Mesodermal cell (in vitro differentiated cells): Measurements from ENCODE around the gene TNS1.

Source experiments
- H3K27ac ChIP-seq: 2 replicates; pipeline ENCODE4 v1.7.0; 2013; ENCODE audit warnings: mild to moderate bottlenecking, low read depth, low read length, moderate library complexity; ENCODE audit not compliant: severe bottlenecking
- H3K36me3 ChIP-seq: 2 replicates; pipeline ENCODE4 v1.7.1; 2013; ENCODE audit warnings: mild to moderate bottlenecking, low read length, moderate library complexity; ENCODE audit not compliant: control insufficient read depth, insufficient read depth
- H3K4me1 ChIP-seq: one replicate; pipeline ENCODE4 v1.7.1; 2013; ENCODE audit warnings: mild to moderate bottlenecking, low read length; ENCODE audit not compliant: insufficient read depth, control insufficient read depth, poor library complexity, severe bottlenecking
- H3K4me3 ChIP-seq: 2 replicates; pipeline ENCODE4 v1.7.0; 2013; ENCODE audit warnings: low read length, control low read depth, mild to moderate bottlenecking; ENCODE audit not compliant: insufficient read depth, poor library complexity, severe bottlenecking; ENCODE audit errors: extremely low read depth
- H3K9me3 ChIP-seq: 2 replicates; pipeline ENCODE4 v1.7.1; 2013; ENCODE audit warnings: mild to moderate bottlenecking, low read length, moderate library complexity; ENCODE audit not compliant: control insufficient read depth
- WGBS, 2 experiments: methylation state at CpG; one replicate each; pipeline ENCODE4 v1.1.5; 2013; ENCODE audit warnings: missing lambda C conversion rate in 2 of 2; ENCODE audit not compliant: insufficient coverage in 2 of 2; 5-methylcytosine and 5-hydroxymethylcytosine counted together

TNS1 gene

GRCh38 chr2:217794133-217794986 is 208.4 kb downstream of the TNS1 start:
- Histone ChIP-seq H3K9me3 (no peaks in the 10 kb centered on the region), H3K36me3 (no peaks in the 10 kb centered on the region), H3K4me3 (no peak overlapping the region), H3K27ac (no peak overlapping the region), H3K4me1 (peaks cover 29% of the 10 kb centered on the region)
- 91 to 94% methylated on average over 10 to 12 of the region's 13 CpGs for WGBS, 2 experiments

GRCh38 chr2:217793566-217794132 is 209.1 kb downstream of the TNS1 start:
- no peak overlapping the region for H3K27ac ChIP-seq
- 87 to 96% methylated on average over 6 of the region's 8 CpGs for WGBS, 2 experiments
- H3K9me3 ChIP-seq = no peaks in the 10 kb centered on the region
- peaks cover 29% of the 10 kb centered on the region for H3K4me1 ChIP-seq
- no peak overlapping the region for H3K4me3 ChIP-seq
- H3K36me3 ChIP-seq = no peaks in the 10 kb centered on the region

GRCh38 chr2:217792626-217793527 is 209.9 kb downstream of the TNS1 start:
- 90 to 92% methylated on average over 3 to 4 of the region's 5 CpGs for WGBS, 2 experiments

GRCh38 chr2:217791551-217791950 is 211.2 kb downstream of the TNS1 start:
- H3K4me3 ChIP-seq = no peak overlapping the region
- peaks cover 29% of the 10 kb centered on the region for H3K4me1 ChIP-seq
- no peaks in the 10 kb centered on the region for H3K9me3 ChIP-seq
- H3K27ac ChIP-seq = no peak overlapping the region
- H3K36me3 ChIP-seq = no peaks in the 10 kb centered on the region
- 100% methylated on average over 1 of the region's 2 CpGs; no CpG with 5 or more reads in 1 of the 2 experiments for WGBS, 2 experiments

More at GRCh38 chr2:217792626-217793527, 209.9 kb downstream of the TNS1 start:
- no peak overlapping the region for H3K27ac ChIP-seq
- no peaks in the 10 kb centered on the region for H3K36me3 ChIP-seq
- no peaks in the 10 kb centered on the region for H3K9me3 ChIP-seq
- H3K4me3 ChIP-seq = no peak overlapping the region
- peaks cover 29% of the 10 kb centered on the region for H3K4me1 ChIP-seq

- no peak overlapping the region for H3K4me3 ChIP-seq
- H3K9me3 ChIP-seq = no peaks in the 10 kb centered on the region
- no peaks in the 10 kb centered on the region for H3K36me3 ChIP-seq
- peak overlapping the region; percentile 29 for H3K27ac ChIP-seq
- WGBS, 2 experiments = 78 to 87% methylated on average over 4 of the region's 5 CpGs
- peaks cover 23% of the 10 kb centered on the region for H3K4me1 ChIP-seq
These were observed 212.0 kb downstream of the TNS1 start for GRCh38 chr2:217790681-217791392.

GRCh38 chr2:217790195-217790594 is 212.6 kb downstream of the TNS1 start:
- Histone ChIP-seq H3K27ac (peak overlapping the region; percentile 29), H3K36me3 (no peaks in the 10 kb centered on the region), H3K4me1 (peaks cover 17% of the 10 kb centered on the region), H3K4me3 (no peak overlapping the region), H3K9me3 (no peaks in the 10 kb centered on the region)
- 77 to 80% methylated on average over 7 to 8 of the region's 10 CpGs for WGBS, 2 experiments

- 83 to 89% methylated on average over 5 to 8 of the region's 13 CpGs for WGBS, 2 experiments
- Histone ChIP-seq H3K4me3 (no peak overlapping the region), H3K27ac (no peak overlapping the region), H3K9me3 (no peaks in the 10 kb centered on the region), H3K36me3 (no peaks in the 10 kb centered on the region), H3K4me1 (peaks cover 13% of the 10 kb centered on the region)
These were observed 213.0 kb downstream of the TNS1 start for GRCh38 chr2:217789736-217790181.

GRCh38 chr2:217789003-217789735 is 213.6 kb downstream of the TNS1 start:
- Histone ChIP-seq H3K36me3 (no peaks in the 10 kb centered on the region), H3K27ac (no peak overlapping the region), H3K4me1 (peaks cover 8% of the 10 kb centered on the region), H3K4me3 (no peak overlapping the region), H3K9me3 (no peaks in the 10 kb centered on the region)
- 34 to 38% methylated on average over 12 to 14 of the region's 15 CpGs for WGBS, 2 experiments

GRCh38 chr2:217788669-217789002 is 214.2 kb downstream of the TNS1 start:
- 88 to 91% methylated on average over 7 of the region's 7 CpGs for WGBS, 2 experiments
- H3K27ac ChIP-seq = no peak overlapping the region
- no peaks in the 10 kb centered on the region for H3K36me3 ChIP-seq
- H3K4me3 ChIP-seq = no peak overlapping the region
- H3K4me1 ChIP-seq = peaks cover 4% of the 10 kb centered on the region
- no peaks in the 10 kb centered on the region for H3K9me3 ChIP-seq
